GM19468 (cell line): Measurements from ENCODE around the gene OR13D1.
"Not testable (repeated sequence)": the region's sequence is repeated elsewhere in the genome, so short reads cannot be mapped to it uniquely, and the experiment has no call there.

Source experiments
- ATAC-seq: cut with Tn5 transposase; IDR thresholded peaks from one replicate; pipeline ENCODE4 v1.9.1; 2021; ENCODE audit warnings: mild to moderate bottlenecking, moderate library complexity, moderate number of reproducible peaks; ENCODE audit not compliant: unreplicated experiment; ENCODE audit errors: extremely low read depth

OR13D1 gene

GRCh38 chr9:104694218-104694617 lies at the start of gene OR13D1:
Gene OR13D1 (plus strand): TSS chr9:104694518. CDS start chr9:104694518, 0 bp downstream.
- ATAC-seq = no peak

- no peak for ATAC-seq
These were observed 35.7 kb upstream of the OR13D1 start for GRCh38 chr9:104658496-104659195.

- ATAC-seq = no peak
These were observed 18.7 kb upstream of the OR13D1 start for GRCh38 chr9:104675611-104676010.

- ATAC-seq = no peak
These were observed 11.7 kb upstream of the OR13D1 start for GRCh38 chr9:104682642-104683041.

GRCh38 chr9:104686081-104686480 lies 8.2 kb upstream of the OR13D1 start:
- ATAC-seq = no peak

- ATAC-seq = no peak
These were observed 6.0 kb downstream of the OR13D1 start for GRCh38 chr9:104700306-104700705.

- not testable (repeated sequence) for ATAC-seq
These were observed 14.4 kb downstream of the OR13D1 start for GRCh38 chr9:104708737-104709136.

GRCh38 chr9:104711604-104712003 lies 17.3 kb downstream of the OR13D1 start:
- ATAC-seq = no peak

- no peak for ATAC-seq
These were observed 30.7 kb downstream of the OR13D1 start for GRCh38 chr9:104725014-104725413.

GRCh38 chr9:104738452-104738851 lies 44.1 kb downstream of the OR13D1 start:
- ATAC-seq = no peak

- no peak for ATAC-seq
These were observed 46.3 kb downstream of the OR13D1 start for GRCh38 chr9:104740621-104741020.

GRCh38 chr9:104743376-104743985 lies 49.2 kb downstream of the OR13D1 start:
- ATAC-seq = peak; percentile 47
